ENCODE data around the gene CAMK1D.

Gene CAMK1D

GRCh38 chr10:12350167-12350872 lies 973 bp downstream of the CAMK1D start (continued):
- no peak for TF ChIP-seq ZNF692 (tag by site-specific recombination; IDR thresholded peaks at IDR 0.05)
- no peak for TF ChIP-seq ZBTB8A (tag by site-specific recombination; IDR thresholded peaks at IDR 0.05)
- TF ChIP-seq ZNF544 (tag by site-specific recombination; IDR thresholded peaks at IDR 0.05): no peak
- 0 out of 2 replicates have a peak, but pooled peaks have one; percentile 36 for TF ChIP-seq ZNF677 (tag by site-specific recombination; IDR thresholded peaks at IDR 0.05)
- TF ChIP-seq ZNF394 (tag by site-specific recombination; IDR thresholded peaks at IDR 0.05; ENCODE audit: borderline replicate concordance): peak; percentile 17; the same call in 1 of the 2 replicates
- no peak for TF ChIP-seq REPIN1 (tag by site-specific recombination; IDR thresholded peaks at IDR 0.05; ENCODE audit: low read depth)
- no peak for TF ChIP-seq ZNF354C (tag by site-specific recombination; IDR thresholded peaks at IDR 0.05; ENCODE audit: borderline replicate concordance, low read depth)
- TF ChIP-seq ZNF645 (tag by site-specific recombination; IDR thresholded peaks at IDR 0.05): no peak
- no peak for TF ChIP-seq ZNF23 (tag by site-specific recombination; IDR thresholded peaks at IDR 0.05; ENCODE audit: borderline replicate concordance)
- TF ChIP-seq ZBTB1 (tag by site-specific recombination; IDR thresholded peaks at IDR 0.05): no peak
- TF ChIP-seq RBAK (tag by site-specific recombination; IDR thresholded peaks at IDR 0.05): no peak
- TF ChIP-seq CTCF (tag by site-specific recombination; IDR thresholded peaks at IDR 0.05): no peak
- 0 out of 2 replicates have a peak, but pooled peaks have one; percentile 51 for TF ChIP-seq ZNF341 (tag by site-specific recombination; IDR thresholded peaks at IDR 0.05; ENCODE audit: low read depth)
- peak; percentile 33; the same call in 1 of the 2 replicates for TF ChIP-seq KLF1 (tag by site-specific recombination; IDR thresholded peaks at IDR 0.05)
- no peak for TF ChIP-seq ZNF843 (tag by site-specific recombination; IDR thresholded peaks at IDR 0.05)
- TF ChIP-seq ZEB2 (tag by site-specific recombination; IDR thresholded peaks at IDR 0.05): peak; percentile 48; the same call in 1 of the 2 replicates
- TF ChIP-seq SCRT2 (tag by site-specific recombination; IDR thresholded peaks at IDR 0.05): no peak
- no peak for TF ChIP-seq ZNF157 (tag by site-specific recombination; IDR thresholded peaks at IDR 0.05)
- peak; percentile 95 for TF ChIP-seq ZBTB26 (tag by site-specific recombination; optimal IDR thresholded peaks at IDR 0.05)
- no peak for TF ChIP-seq ZNF629 (tag by site-specific recombination; IDR thresholded peaks at IDR 0.05)
- no peak for TF ChIP-seq ZNF747 (tag by site-specific recombination; IDR thresholded peaks at IDR 0.05)
- peak; percentile 70 for TF ChIP-seq KLF17 (tag by site-specific recombination; IDR thresholded peaks at IDR 0.05)
- 0 out of 2 replicates have a peak, but pooled peaks have one; percentile 28 for TF ChIP-seq ZNF366 (tag by site-specific recombination; conservative IDR thresholded peaks at IDR 0.05)
- no peak for TF ChIP-seq ZNF596 (tag by site-specific recombination; IDR thresholded peaks at IDR 0.05)
- TF ChIP-seq ZNF501 (tag by site-specific recombination; IDR thresholded peaks at IDR 0.05): peak; percentile 57; the same call in 1 of the 2 replicates
- TF ChIP-seq ZNF768 (tag by site-specific recombination; IDR thresholded peaks at IDR 0.05): no peak
- TF ChIP-seq EGR2 (tag by site-specific recombination; IDR thresholded peaks at IDR 0.05; ENCODE audit: low read depth): peak; percentile 93
- TF ChIP-seq ZXDB (tag by site-specific recombination; IDR thresholded peaks at IDR 0.05): peak; percentile 22; the same call in 1 of the 2 replicates

All from HEK293 (cell line).